A549 treated with CpdA at 1 μM for 4 hours (cell line): ENCODE results near the gene TEC. TPM values are rescaled to one million over a fixed set of nuclear protein-coding genes. Genes with fewer than 3 reads are reported as not detected.

Experiments used
- total RNA-seq: library from RNA; stranded (reverse); fragments of 200-300 nt; extraction: Qiagen RNA extraction; gene quantifications from 5 replicates; pipeline ENCODE4 v1.2.3, GENCODE V29; 2022; ENCODE audit warnings: low read depth

TEC gene
- total RNA-seq: 1.1 to 1.8 TPM (median 1.7 TPM) in 5 replicates

DNA sequence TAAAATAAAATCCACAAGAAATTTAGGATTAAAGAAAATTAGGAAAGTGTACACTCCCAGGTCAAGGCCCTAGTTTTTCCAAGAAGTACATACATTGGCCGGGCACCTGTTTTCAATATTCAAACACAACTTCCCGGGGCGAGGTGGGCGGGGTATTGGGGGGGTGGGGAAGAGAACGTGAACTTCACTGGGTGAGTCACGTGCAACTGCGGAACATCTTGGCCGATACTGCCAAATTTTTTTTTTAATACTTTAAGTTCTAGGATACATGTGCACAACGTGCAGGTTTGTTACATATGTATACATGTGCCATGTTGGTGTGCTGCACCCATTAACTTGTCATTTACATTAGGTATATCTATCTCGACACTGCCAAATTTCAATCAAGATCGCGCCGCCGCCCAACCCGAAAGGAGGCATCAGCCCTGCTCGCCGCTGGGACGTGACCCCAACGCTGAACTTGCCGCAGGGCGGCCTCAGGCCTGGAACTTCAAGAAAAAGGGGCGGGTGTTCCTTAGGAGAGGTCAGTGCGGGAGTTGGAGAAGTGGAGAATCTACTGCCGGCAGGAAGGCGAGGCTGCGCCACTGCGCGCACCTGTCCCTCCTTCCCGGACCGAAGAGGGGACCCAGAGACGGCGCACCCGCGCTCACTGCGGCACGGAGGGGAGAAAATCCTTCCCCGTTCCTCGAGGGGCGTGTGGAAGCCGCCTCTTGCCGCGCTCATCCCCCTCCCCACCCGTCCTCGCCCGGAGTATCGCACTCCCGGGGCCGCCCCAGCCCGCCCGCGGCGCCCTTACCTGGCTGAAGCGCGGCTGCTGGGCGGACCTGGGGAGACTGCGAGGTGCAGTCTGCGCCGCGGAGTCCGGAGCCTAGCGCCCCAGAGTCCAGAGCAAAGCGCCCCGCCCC lies at the start of gene TEC:
Gene TEC (minus strand): TSS at position 883 of the 905 bp plus-strand sequence. CDS start 41,224 bp downstream, outside the sequence.

DNA sequence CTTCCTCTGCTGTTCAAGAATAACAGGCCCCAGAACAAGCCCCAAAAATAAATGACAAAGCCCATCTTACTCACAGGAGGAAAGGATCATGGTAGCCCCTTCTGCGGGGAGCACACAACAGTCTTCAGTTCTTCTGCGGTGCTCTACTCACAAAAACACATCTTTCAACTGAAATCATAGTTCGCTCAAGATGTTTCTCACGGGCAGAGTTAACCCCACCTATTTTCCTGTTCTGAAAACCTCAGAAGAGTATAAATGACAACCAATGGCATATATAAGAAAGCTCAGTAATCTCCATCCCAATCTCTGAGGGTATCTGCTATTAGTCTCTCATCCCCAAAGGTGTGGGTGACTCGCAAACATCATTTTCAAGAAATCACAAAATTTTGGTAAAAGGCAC lies 135.6 kb downstream of the TEC start, which contains the start of gene TXK:
Gene TXK (minus strand): TSS at position 170 of the 400 bp plus-strand sequence. CDS start 80 bp downstream, at position 90.

Other genes with a start within 250 kb of the TEC start
- gene TXK, start 135.6 kb downstream of the TEC start, total RNA-seq: 0.14 to 0.34 TPM (median 0.16 TPM) in 5 replicates
- 15.3 to 21.1 TPM (median 18.4 TPM) in 5 replicates for gene SLAIN2, start 71.7 kb upstream of the TEC start, total RNA-seq
- 5.4 to 8.0 TPM (median 7.7 TPM) in 5 replicates for gene SLC10A4, start 213.5 kb upstream of the TEC start, total RNA-seq
- gene ZAR1, start 220.4 kb upstream of the TEC start, total RNA-seq: 0.09 to 0.10 TPM in 2 of 5 replicates, not detected in the others